Inflammatory macrophage (primary cell): ENCODE results near the gene FAM53A.

Source experiments
- DNase-seq, 2 donors: peaks; one replicate each; pipeline ENCODE4 v3.0.0-alpha.2; 2020 to 2022

The FAM53A gene

GRCh38 chr4:1717129-1718094 lies 33.3 kb upstream of the FAM53A start:
- no peak for DNase-seq

- no peak for DNase-seq
Measured at GRCh38 chr4:1716065-1716945, 32.2 kb upstream of the FAM53A start.

- peak; percentile 55 to 61 for DNase-seq
Measured at GRCh38 chr4:1715002-1715758, 31.1 kb upstream of the FAM53A start.

GRCh38 chr4:1714303-1715001 lies 30.3 kb upstream of the FAM53A start:
- DNase-seq: peak in 1 of 2 donors; percentile 16

GRCh38 chr4:1713003-1713851 lies 29.1 kb upstream of the FAM53A start:
- no peak for DNase-seq

GRCh38 chr4:1712216-1713002 lies 28.3 kb upstream of the FAM53A start, which contains the start of gene SLBP:
TSS of gene SLBP (minus strand) at chr4:1712319. CDS start at chr4:1712188, 131 bp downstream.
- DNase-seq: peak; percentile 97 to 99

- DNase-seq: peak; percentile 48 to 69
Measured at GRCh38 chr4:1711571-1712215, 27.6 kb upstream of the FAM53A start.

GRCh38 chr4:1711055-1711570 lies 27.0 kb upstream of the FAM53A start:
- no peak for DNase-seq

GRCh38 chr4:1708581-1708980 lies 24.5 kb upstream of the FAM53A start:
- no peak for DNase-seq

- no peak for DNase-seq
Measured at GRCh38 chr4:1706358-1706757, 22.2 kb upstream of the FAM53A start.

GRCh38 chr4:1705732-1706131 lies 21.6 kb upstream of the FAM53A start:
- no peak for DNase-seq

GRCh38 chr4:1703867-1704266 lies 19.8 kb upstream of the FAM53A start:
- no peak for DNase-seq

- peak; percentile 54 to 57 for DNase-seq
Measured at GRCh38 chr4:1701671-1702070, 17.6 kb upstream of the FAM53A start.

GRCh38 chr4:1695913-1696312 lies 11.8 kb upstream of the FAM53A start:
- no peak for DNase-seq

- peak; percentile 78 to 85 for DNase-seq
Measured at GRCh38 chr4:1693131-1693896, 9.2 kb upstream of the FAM53A start.

- no peak for DNase-seq
Measured at GRCh38 chr4:1691737-1692373, 7.7 kb upstream of the FAM53A start.

GRCh38 chr4:1690698-1691097 lies 6.6 kb upstream of the FAM53A start:
- DNase-seq: no peak
